Measurements from ENCODE around the gene TBXAS1.

The TBXAS1 gene

GRCh38 chr7:139976055-139976837 lies 147.2 kb downstream of the TBXAS1 start:
- no peak for DNase-seq (ENCODE audit: low read depth, low spot score)
- H3K4me3 ChIP-seq = no peak overlapping the region
- TF ChIP-seq FOXP2 (optimal IDR thresholded peaks at IDR 0.05; ENCODE audit: control extremely low read depth, extremely low read length, insufficient read depth) (no peak), POLR2AphosphoS5 (IDR thresholded peaks at IDR 0.05; ENCODE audit: borderline replicate concordance, low read depth, low read length) (no peak), EZH2 (IDR thresholded peaks at IDR 0.05) (no peak)
- no peak overlapping the region for H3K9ac ChIP-seq (ENCODE audit: insufficient read length)
- H3K9me3 ChIP-seq (ENCODE audit: low read depth, low read length) = no peaks in the 10 kb centered on the region
- no peaks in the 10 kb centered on the region for H3K36me3 ChIP-seq (ENCODE audit: insufficient read depth, low read length)
- no peak overlapping the region for H3K27ac ChIP-seq

GRCh38 chr7:139976838-139977656 lies 148.0 kb downstream of the TBXAS1 start:
- DNase-seq (ENCODE audit: low read depth, low spot score) = no peak
- Histone ChIP-seq H3K4me3 (no peak overlapping the region), H3K27ac (no peak overlapping the region), H3K36me3 (ENCODE audit: insufficient read depth, low read length) (no peaks in the 10 kb centered on the region), H3K9me3 (ENCODE audit: low read depth, low read length) (no peaks in the 10 kb centered on the region), H3K9ac (ENCODE audit: insufficient read length) (no peak overlapping the region)
- TF ChIP-seq POLR2AphosphoS5 (IDR thresholded peaks at IDR 0.05; ENCODE audit: borderline replicate concordance, low read depth, low read length) = no peak
- TF ChIP-seq EZH2 (IDR thresholded peaks at IDR 0.05) = no peak
- TF ChIP-seq FOXP2 (optimal IDR thresholded peaks at IDR 0.05; ENCODE audit: control extremely low read depth, extremely low read length, insufficient read depth) = no peak

GRCh38 chr7:139981511-139981895 lies 152.4 kb downstream of the TBXAS1 start:
- H3K9ac ChIP-seq (ENCODE audit: insufficient read length) = no peak overlapping the region
- no peaks in the 10 kb centered on the region for H3K9me3 ChIP-seq (ENCODE audit: low read depth, low read length)
- H3K27ac ChIP-seq = no peak overlapping the region
- H3K36me3 ChIP-seq (ENCODE audit: insufficient read depth, low read length) = no peaks in the 10 kb centered on the region
- no peak for DNase-seq (ENCODE audit: low read depth, low spot score)
- H3K4me3 ChIP-seq = peak overlapping the region; percentile 32
- TF ChIP-seq POLR2AphosphoS5 (IDR thresholded peaks at IDR 0.05; ENCODE audit: borderline replicate concordance, low read depth, low read length) = no peak
- TF ChIP-seq FOXP2 (optimal IDR thresholded peaks at IDR 0.05; ENCODE audit: control extremely low read depth, extremely low read length, insufficient read depth) = no peak
- no peak for TF ChIP-seq EZH2 (IDR thresholded peaks at IDR 0.05)

GRCh38 chr7:139982927-139983920 lies 154.2 kb downstream of the TBXAS1 start:
- Histone ChIP-seq H3K9ac (ENCODE audit: insufficient read length) (no peak overlapping the region), H3K27ac (no peak overlapping the region), H3K9me3 (ENCODE audit: low read depth, low read length) (no peaks in the 10 kb centered on the region), H3K4me3 (no peak overlapping the region), H3K36me3 (ENCODE audit: insufficient read depth, low read length) (no peaks in the 10 kb centered on the region)
- no peak for DNase-seq (ENCODE audit: low read depth, low spot score)
- TF ChIP-seq POLR2AphosphoS5 (IDR thresholded peaks at IDR 0.05; ENCODE audit: borderline replicate concordance, low read depth, low read length) = no peak
- TF ChIP-seq EZH2 (IDR thresholded peaks at IDR 0.05) = no peak
- no peak for TF ChIP-seq FOXP2 (optimal IDR thresholded peaks at IDR 0.05; ENCODE audit: control extremely low read depth, extremely low read length, insufficient read depth)

- Histone ChIP-seq H3K9ac (ENCODE audit: insufficient read length) (no peak overlapping the region), H3K36me3 (ENCODE audit: insufficient read depth, low read length) (no peaks in the 10 kb centered on the region), H3K4me3 (no peak overlapping the region), H3K27ac (no peak overlapping the region), H3K9me3 (ENCODE audit: low read depth, low read length) (no peaks in the 10 kb centered on the region)
- DNase-seq (ENCODE audit: low read depth, low spot score) = no peak
- TF ChIP-seq POLR2AphosphoS5 (IDR thresholded peaks at IDR 0.05; ENCODE audit: borderline replicate concordance, low read depth, low read length) (no peak), FOXP2 (optimal IDR thresholded peaks at IDR 0.05; ENCODE audit: control extremely low read depth, extremely low read length, insufficient read depth) (no peak), EZH2 (IDR thresholded peaks at IDR 0.05) (no peak)
These were observed 155.8 kb downstream of the TBXAS1 start for GRCh38 chr7:139984642-139985539.

- Histone ChIP-seq H3K27ac (no peak overlapping the region), H3K9ac (ENCODE audit: insufficient read length) (no peak overlapping the region), H3K4me3 (no peak overlapping the region), H3K9me3 (ENCODE audit: low read depth, low read length) (no peaks in the 10 kb centered on the region), H3K36me3 (ENCODE audit: insufficient read depth, low read length) (no peaks in the 10 kb centered on the region)
- no peak for DNase-seq (ENCODE audit: low read depth, low spot score)
- TF ChIP-seq FOXP2 (optimal IDR thresholded peaks at IDR 0.05; ENCODE audit: control extremely low read depth, extremely low read length, insufficient read depth) (no peak), POLR2AphosphoS5 (IDR thresholded peaks at IDR 0.05; ENCODE audit: borderline replicate concordance, low read depth, low read length) (no peak), EZH2 (IDR thresholded peaks at IDR 0.05) (no peak)
These were observed 156.7 kb downstream of the TBXAS1 start for GRCh38 chr7:139985811-139986210.

Measured in SK-N-MC (cell line).